Posterior vena cava (tissue), 2 donors: ENCODE results near the gene NAALADL2. TPM values are rescaled to one million over a fixed set of nuclear protein-coding genes. Genes with fewer than 3 reads are reported as not detected.

Source experiments
- DNase-seq: peaks from one replicate; pipeline ENCODE4 v3.0.0-alpha.2; 2020; ENCODE audit warnings: low spot score
- intact Hi-C, 2 donors: fragments of 100-400 bp; cut with DNase I; formaldehyde crosslinking; loops; one replicate each; pipeline versions ENCODE4 v1.14.1 to v1.14.2; 2022 to 2023
- total RNA-seq, 2 donors: library from RNA; stranded (reverse); fragmentation: NEBNext Ultra II Directional; extraction: Animal tissue kit (Norgen Biotek cat#: 25700); gene quantifications; one replicate each; pipeline ENCODE4 v1.2.1, GENCODE V29; 2021
- donor health status: DM: yes; HTN: yes; CAD: no.
- donor health status: DM: yes; HTN: yes; CAD: no.

Gene NAALADL2
- total RNA-seq, 2 donors from 2014 or later = 12.3 to 18.2 TPM

- no peak for DNase-seq
- intact Hi-C loops = no loop called here
These were observed 319.9 kb downstream of the NAALADL2 start for GRCh38 chr3:175179055-175179454.

- DNase-seq = no peak
- intact Hi-C loops = no loop called here
These were observed 325.3 kb downstream of the NAALADL2 start for GRCh38 chr3:175184392-175184791.

- intact Hi-C loops = no loop called here
- DNase-seq = no peak
These were observed 326.8 kb downstream of the NAALADL2 start for GRCh38 chr3:175185903-175186302.

- no peak for DNase-seq
- intact Hi-C loops = no loop called here
These were observed 327.4 kb downstream of the NAALADL2 start for GRCh38 chr3:175186511-175186910.

- no peak for DNase-seq
- intact Hi-C loops = no loop called here
These were observed 328.5 kb downstream of the NAALADL2 start for GRCh38 chr3:175187586-175187985.

GRCh38 chr3:175192536-175192935 is 333.4 kb downstream of the NAALADL2 start:
- intact Hi-C loops = no loop called here

GRCh38 chr3:175193815-175194518 is 334.8 kb downstream of the NAALADL2 start:
- intact Hi-C loops = no loop called here
- DNase-seq = no peak

More at GRCh38 chr3:175192536-175192935, 333.4 kb downstream of the NAALADL2 start:
- no peak for DNase-seq

GRCh38 chr3:175198991-175199783 is 340.1 kb downstream of the NAALADL2 start:
- DNase-seq = no peak
- intact Hi-C loops = no loop called here

- no peak for DNase-seq
- intact Hi-C loops = no loop called here
These were observed 340.8 kb downstream of the NAALADL2 start for GRCh38 chr3:175199961-175200360.

GRCh38 chr3:175200391-175201095 is 341.4 kb downstream of the NAALADL2 start:
- intact Hi-C loops = no loop called here
- no peak for DNase-seq

- intact Hi-C loops = no loop called here
- DNase-seq = no peak
These were observed 348.2 kb downstream of the NAALADL2 start for GRCh38 chr3:175207361-175207760.

- intact Hi-C loops = no loop called here
- DNase-seq = no peak
These were observed 349.2 kb downstream of the NAALADL2 start for GRCh38 chr3:175208326-175208725.

GRCh38 chr3:175211466-175211865 is 352.3 kb downstream of the NAALADL2 start:
- DNase-seq = no peak

GRCh38 chr3:175212896-175213295 is 353.8 kb downstream of the NAALADL2 start:
- intact Hi-C loops = no loop called here

More at GRCh38 chr3:175211466-175211865, 352.3 kb downstream of the NAALADL2 start:
- intact Hi-C loops = no loop called here

GRCh38 chr3:175214216-175214615 is 355.1 kb downstream of the NAALADL2 start:
- DNase-seq = no peak
- intact Hi-C loops = no loop called here

More at GRCh38 chr3:175212896-175213295, 353.8 kb downstream of the NAALADL2 start:
- no peak for DNase-seq

GRCh38 chr3:175215833-175216232 is 356.7 kb downstream of the NAALADL2 start:
- no peak for DNase-seq
- intact Hi-C loops = loop anchor here in 1 of 2 donors (5.0 kb wide), 1 partner anchor 641 kb away; no protein-coding TSS in a partner anchor

- intact Hi-C loops = no loop called here
- no peak for DNase-seq
These were observed 363.2 kb downstream of the NAALADL2 start for GRCh38 chr3:175222356-175222755.

- intact Hi-C loops = no loop called here
These were observed 364.9 kb downstream of the NAALADL2 start for GRCh38 chr3:175224051-175224450.

GRCh38 chr3:175226444-175226843 is 367.3 kb downstream of the NAALADL2 start:
- intact Hi-C loops = no loop called here
- no peak for DNase-seq

More at GRCh38 chr3:175224051-175224450, 364.9 kb downstream of the NAALADL2 start:
- peak; percentile 69 for DNase-seq

- intact Hi-C loops = no loop called here
- no peak for DNase-seq
These were observed 368.0 kb downstream of the NAALADL2 start for GRCh38 chr3:175227126-175227525.
